HUES64 (cell line): Measurements from ENCODE around the gene CRTAC1.

Experiments used
- H3K27ac ChIP-seq: 2 replicates; pipeline ENCODE4 v1.7.0; 2013; ENCODE audit warnings: low read depth, low read length, inconsistent platforms
- H3K27me3 ChIP-seq: 2 replicates; pipeline ENCODE4 v1.6.1; 2013; ENCODE audit warnings: mild to moderate bottlenecking, low read length; ENCODE audit not compliant: insufficient read depth
- H3K36me3 ChIP-seq: 2 replicates; pipeline ENCODE4 v1.6.1; 2013; ENCODE audit warnings: mild to moderate bottlenecking, low read length; ENCODE audit not compliant: insufficient read depth
- H3K4me1 ChIP-seq: 2 replicates; pipeline ENCODE4 v1.6.1; 2013; ENCODE audit warnings: mild to moderate bottlenecking, low read length, moderate library complexity; ENCODE audit not compliant: insufficient read depth
- H3K4me3 ChIP-seq: 2 replicates; pipeline ENCODE4 v1.5.1; 2013; ENCODE audit warnings: mild to moderate bottlenecking, low read length, moderate library complexity
- H3K9ac ChIP-seq: 2 replicates; pipeline ENCODE4 v1.6.1; 2013; ENCODE audit warnings: mild to moderate bottlenecking, low read depth, low read length
- H3K9me3 ChIP-seq: 2 replicates; pipeline ENCODE4 v1.6.1; 2013; ENCODE audit warnings: low read depth, low read length; ENCODE audit not compliant: insufficient read depth
- WGBS: fragments of 150-250, 120-280 bp; methylation state at CpG from one replicate; pipeline ENCODE4 v1.1.7; 2013; ENCODE audit warnings: missing lambda C conversion rate; 5-methylcytosine and 5-hydroxymethylcytosine counted together

The CRTAC1 gene

GRCh38 chr10:97836446-97836845 lies 194.0 kb downstream of the CRTAC1 start:
- H3K9ac ChIP-seq: no peak overlapping the region
- no peaks in the 10 kb centered on the region for H3K27me3 ChIP-seq
- no peaks in the 10 kb centered on the region for H3K36me3 ChIP-seq
- 0 out of 2 replicates have a peak, but pooled peaks cover 5% of the 10 kb centered on the region for H3K9me3 ChIP-seq
- no peak overlapping the region for H3K4me3 ChIP-seq
- no peak overlapping the region for H3K27ac ChIP-seq
- 95% methylated on average over 2 of the region's 2 CpGs for WGBS
- no peaks in the 10 kb centered on the region for H3K4me1 ChIP-seq

DNA sequence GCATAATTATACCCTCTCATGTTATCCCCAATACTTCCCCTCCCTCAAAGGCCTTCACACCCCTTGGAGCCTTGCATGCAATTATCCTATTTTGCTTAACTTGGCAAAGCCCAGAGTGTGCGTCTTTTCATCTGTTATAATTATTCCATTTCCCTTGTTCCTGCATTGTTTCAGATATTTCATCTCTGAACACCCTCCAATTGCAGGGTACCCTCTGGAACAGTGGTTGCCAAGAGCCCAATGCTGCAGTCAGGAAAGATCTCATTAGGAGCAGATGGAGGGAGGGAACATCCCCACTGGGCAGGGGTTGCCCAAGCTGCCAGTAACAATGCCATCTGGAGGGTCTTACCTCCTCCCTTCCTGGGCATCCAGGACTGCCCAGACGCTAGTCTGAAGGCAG lies 199.2 kb downstream of the CRTAC1 start:
- H3K4me1 ChIP-seq: no peaks in the 10 kb centered on the region
- no peaks in the 10 kb centered on the region for H3K9me3 ChIP-seq
- H3K9ac ChIP-seq: no peak overlapping the region
- H3K27me3 ChIP-seq: no peaks in the 10 kb centered on the region; the same call in 1 of the 2 replicates
- WGBS: 71% methylated on average over 2 of the region's 2 CpGs
- no peak overlapping the region for H3K27ac ChIP-seq
- no peaks in the 10 kb centered on the region for H3K36me3 ChIP-seq
- no peak overlapping the region for H3K4me3 ChIP-seq

DNA sequence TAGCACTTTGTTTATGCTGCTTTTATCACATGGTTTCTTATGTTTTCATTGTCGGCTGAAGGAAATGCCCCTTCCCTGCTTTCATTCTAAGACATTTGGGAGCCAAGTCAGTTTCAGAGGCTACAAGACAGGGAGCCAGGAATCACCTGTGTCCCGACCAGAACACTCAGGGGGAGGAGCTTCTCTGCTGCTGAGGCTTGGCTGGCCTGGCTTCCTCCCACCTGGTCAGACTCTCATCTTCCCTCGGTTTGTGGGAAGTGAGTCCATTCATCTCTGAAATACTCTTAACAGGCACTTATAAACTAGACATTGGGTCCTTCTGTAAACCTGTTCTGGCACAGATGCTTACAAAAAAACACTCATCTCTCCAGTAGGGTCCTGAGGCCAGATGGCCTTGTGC lies 200.4 kb downstream of the CRTAC1 start:
- Histone ChIP-seq H3K4me1 (no peaks in the 10 kb centered on the region), H3K27me3 (no peaks in the 10 kb centered on the region; the same call in 1 of the 2 replicates), H3K36me3 (no peaks in the 10 kb centered on the region), H3K9me3 (no peaks in the 10 kb centered on the region), H3K4me3 (no peak overlapping the region), H3K9ac (no peak overlapping the region), H3K27ac (no peak overlapping the region)
- WGBS: 72% methylated on average over 3 of the region's 3 CpGs

DNA sequence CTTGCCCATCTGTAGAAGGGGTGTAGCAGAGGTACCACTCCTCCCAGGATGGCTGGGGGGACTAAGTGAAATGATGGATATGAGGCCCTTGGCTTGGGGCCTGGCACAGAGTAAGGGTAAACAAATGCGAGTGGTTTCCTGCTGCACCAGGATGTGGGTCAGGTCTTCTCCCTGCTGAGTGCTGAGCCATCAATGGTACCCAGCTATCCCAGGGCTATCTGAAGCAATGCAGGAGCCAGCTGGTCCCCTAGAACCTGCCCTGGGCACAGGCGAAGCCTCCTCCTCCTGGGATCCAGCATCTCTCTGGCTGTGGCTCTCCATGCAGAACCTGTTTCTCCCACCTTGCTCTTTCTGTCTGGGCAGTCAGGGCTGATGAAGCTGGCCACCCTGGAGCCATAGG lies 201.7 kb downstream of the CRTAC1 start:
- no peak overlapping the region for H3K4me3 ChIP-seq
- H3K4me1 ChIP-seq: no peaks in the 10 kb centered on the region
- no peaks in the 10 kb centered on the region; the same call in 1 of the 2 replicates for H3K27me3 ChIP-seq
- H3K36me3 ChIP-seq: no peaks in the 10 kb centered on the region
- no peak overlapping the region for H3K27ac ChIP-seq
- no peak overlapping the region for H3K9ac ChIP-seq
- WGBS: 90% methylated on average over 2 of the region's 2 CpGs
- no peaks in the 10 kb centered on the region for H3K9me3 ChIP-seq

GRCh38 chr10:97827702-97828291 lies 202.6 kb downstream of the CRTAC1 start:
- 49% methylated on average over 10 of the region's 10 CpGs for WGBS
- H3K36me3 ChIP-seq: no peaks in the 10 kb centered on the region
- H3K9me3 ChIP-seq: no peaks in the 10 kb centered on the region
- no peaks in the 10 kb centered on the region; the same call in 1 of the 2 replicates for H3K27me3 ChIP-seq
- H3K27ac ChIP-seq: no peak overlapping the region
- H3K4me3 ChIP-seq: no peak overlapping the region
- H3K9ac ChIP-seq: no peak overlapping the region
- H3K4me1 ChIP-seq: no peaks in the 10 kb centered on the region

GRCh38 chr10:97826892-97827291 lies 203.5 kb downstream of the CRTAC1 start:
- Histone ChIP-seq H3K27ac (no peak overlapping the region), H3K9me3 (no peaks in the 10 kb centered on the region), H3K36me3 (no peaks in the 10 kb centered on the region), H3K4me3 (no peak overlapping the region), H3K27me3 (no peaks in the 10 kb centered on the region; the same call in 1 of the 2 replicates), H3K4me1 (0 out of 2 replicates have a peak, but pooled peaks cover 3% of the 10 kb centered on the region), H3K9ac (no peak overlapping the region)
- WGBS: 87% methylated on average over 1 of the region's 1 CpG

GRCh38 chr10:97825020-97825760 lies 205.2 kb downstream of the CRTAC1 start:
- Histone ChIP-seq H3K9me3 (no peaks in the 10 kb centered on the region), H3K27ac (no peak overlapping the region), H3K36me3 (no peaks in the 10 kb centered on the region), H3K27me3 (no peaks in the 10 kb centered on the region; the same call in 1 of the 2 replicates), H3K4me3 (no peak overlapping the region), H3K9ac (no peak overlapping the region), H3K4me1 (peaks cover 12% of the 10 kb centered on the region; the same call in 1 of the 2 replicates)
- 91% methylated on average over 12 of the region's 12 CpGs for WGBS

GRCh38 chr10:97823734-97824133 lies 206.7 kb downstream of the CRTAC1 start:
- H3K4me1 ChIP-seq: peaks cover 12% of the 10 kb centered on the region; the same call in 1 of the 2 replicates
- no peaks in the 10 kb centered on the region for H3K9me3 ChIP-seq
- no peaks in the 10 kb centered on the region for H3K36me3 ChIP-seq
- H3K9ac ChIP-seq: no peak overlapping the region
- WGBS: 90% methylated on average over 12 of the region's 12 CpGs
- H3K4me3 ChIP-seq: no peak overlapping the region
- no peak overlapping the region for H3K27ac ChIP-seq
- H3K27me3 ChIP-seq: no peaks in the 10 kb centered on the region

- Histone ChIP-seq H3K4me3 (no peak overlapping the region), H3K27me3 (no peaks in the 10 kb centered on the region), H3K4me1 (peaks cover 12% of the 10 kb centered on the region; the same call in 1 of the 2 replicates), H3K27ac (no peak overlapping the region), H3K9ac (no peak overlapping the region), H3K9me3 (no peaks in the 10 kb centered on the region), H3K36me3 (no peaks in the 10 kb centered on the region)
- 79% methylated on average over 10 of the region's 10 CpGs for WGBS
These were observed 208.1 kb downstream of the CRTAC1 start for GRCh38 chr10:97822261-97822687.

- Histone ChIP-seq H3K27me3 (no peaks in the 10 kb centered on the region), H3K4me3 (no peak overlapping the region), H3K4me1 (peaks cover 12% of the 10 kb centered on the region; the same call in 1 of the 2 replicates), H3K9ac (no peak overlapping the region), H3K9me3 (no peaks in the 10 kb centered on the region), H3K27ac (no peak overlapping the region), H3K36me3 (no peaks in the 10 kb centered on the region)
- WGBS: 56% methylated on average over 8 of the region's 9 CpGs
These were observed 208.9 kb downstream of the CRTAC1 start for GRCh38 chr10:97821308-97822038.
